Measurements from ENCODE around the gene TK2.
"Not testable (repeated sequence)": the region's sequence is repeated elsewhere in the genome, so short reads cannot be mapped to it uniquely, and the experiment has no call there.

GRCh38 chr16:66514980-66515595, 34.8 kb downstream of the TK2 start:
- not testable (repeated sequence) for TF ChIP-seq E2F5 (CRISPR knock-in tag; IDR thresholded peaks at IDR 0.05); ZNF134 (CRISPR knock-in tag; conservative IDR thresholded peaks at IDR 0.05); NR3C1 (CRISPR knock-in tag; IDR thresholded peaks at IDR 0.05); CTCF (IDR thresholded peaks at IDR 0.05 in 2 of 3, conservative IDR thresholded peaks at IDR 0.05 in 1 of 3; ENCODE audit: insufficient read depth in 2 of 3, low read depth in 1 of 3, low read length in 3 of 3); GABPB1 (CRISPR knock-in tag; IDR thresholded peaks at IDR 0.05); MAFF (IDR thresholded peaks at IDR 0.05; ENCODE audit: low read length)
